Lower leg skin (tissue), 4 donors: Measurements from ENCODE around the gene AKR1C8. TPM values are rescaled to one million over a fixed set of nuclear protein-coding genes. Genes with fewer than 3 reads are reported as not detected.
"Not testable (repeated sequence)": the region's sequence is repeated elsewhere in the genome, so short reads cannot be mapped to it uniquely, and the experiment has no call there.

ENCODE experiments used
- DNase-seq, 2 donors: peaks; one replicate each; pipeline ENCODE4 v3.0.0-alpha.2; 2019; ENCODE audit warnings: low spot score in 2 of 2
- H3K4me3 ChIP-seq: fragments of 200-600 bp; sonication (generic); 2 replicates; pipeline ENCODE4 v1.5.1; 2017; ENCODE audit warnings: mild to moderate bottlenecking, low read depth; ENCODE audit not compliant: poor library complexity, severe bottlenecking
- CTCF ChIP-seq, 3 donors: fragments of 450-650 bp; IDR thresholded peaks; one replicate each; pipeline ENCODE4 v1.5.1; 2016; ENCODE audit warnings: antibody characterized with exemption in 3 of 3, mild to moderate bottlenecking in 3 of 3, moderate library complexity in 2 of 3
- POLR2A ChIP-seq, 2 donors: fragments of 450-650 bp; IDR thresholded peaks; one replicate each; pipeline ENCODE4 v1.6.1; 2016 to 2017; ENCODE audit warnings: antibody characterized with exemption in 2 of 2, mild to moderate bottlenecking in 1 of 2, moderate library complexity in 1 of 2
- whole genome bisulfite sequencing, 2 donors: methylation state at CpG; one replicate each; pipeline ENCODE4 v1.1.5; 2018; 5-methylcytosine and 5-hydroxymethylcytosine counted together
- intact Hi-C: fragments of 100-400 bp; cut with DNase I; formaldehyde crosslinking; loops from one replicate; pipeline ENCODE4 v1.15.0; 2023; ENCODE audit warnings: low total_unique reads
- total RNA-seq, 4 donors: library from RNA; depleted of rRNA; stranded (reverse); fragments of >200 nt; gene quantifications; one replicate each; pipeline ENCODE4 v1.1.0, GENCODE V29; 2016

AKR1C8 gene
- total RNA-seq, 4 donors from 2014 or later = not detected

- intact Hi-C loops = no loop called here
- TF ChIP-seq CTCF (IDR thresholded peaks at IDR 0.05) (no peak), POLR2A (IDR thresholded peaks at IDR 0.05) (no peak)
- no peak for DNase-seq
- no peak overlapping the region for H3K4me3 ChIP-seq
These were observed 61.1 kb downstream of the AKR1C8 start for GRCh38 chr10:5123886-5124285.

GRCh38 chr10:5119997-5120396 is 65.0 kb downstream of the AKR1C8 start:
- 87 to 89% methylated on average over 5 of the region's 5 CpGs for WGBS, 2 donors
- H3K4me3 ChIP-seq, DNase-seq, intact Hi-C loops: not testable (repeated sequence)

- no peak for DNase-seq
- 56 to 58% methylated on average over 3 of the region's 3 CpGs for whole genome bisulfite sequencing, 2 donors
- H3K4me3 ChIP-seq = no peak overlapping the region
- TF ChIP-seq CTCF (IDR thresholded peaks at IDR 0.05) (no peak), POLR2A (IDR thresholded peaks at IDR 0.05) (no peak)
- intact Hi-C loops = no loop called here
These were observed 67.9 kb downstream of the AKR1C8 start for GRCh38 chr10:5117026-5117425.

GRCh38 chr10:5116621-5117020 is 68.3 kb downstream of the AKR1C8 start:
- intact Hi-C loops = no loop called here
- no peak for TF ChIP-seq CTCF (IDR thresholded peaks at IDR 0.05)
- no peak for TF ChIP-seq POLR2A (IDR thresholded peaks at IDR 0.05)

GRCh38 chr10:5109861-5110260 is 75.1 kb downstream of the AKR1C8 start:
- WGBS, 2 donors = 88 to 94% methylated on average over 12 of the region's 12 CpGs
- DNase-seq, H3K4me3 ChIP-seq, intact Hi-C loops: not testable (repeated sequence)

More at GRCh38 chr10:5116621-5117020, 68.3 kb downstream of the AKR1C8 start:
- no peak overlapping the region for H3K4me3 ChIP-seq
- 81% methylated on average over 5 of the region's 5 CpGs for whole genome bisulfite sequencing, 2 donors
- no peak for DNase-seq

GRCh38 chr10:5108658-5109416 is 76.1 kb downstream of the AKR1C8 start:
- TF ChIP-seq POLR2A (IDR thresholded peaks at IDR 0.05) (no peak), CTCF (IDR thresholded peaks at IDR 0.05) (no peak)
- no peak overlapping the region for H3K4me3 ChIP-seq
- intact Hi-C loops = no loop called here
- DNase-seq = no peak
- WGBS, 2 donors = 45 to 64% methylated on average over 3 of the region's 3 CpGs
